C1 segment of cervical spinal cord (tissue), 14 donors: Measurements from ENCODE around the gene UBL4B.
"Not testable (repeated sequence)": the region's sequence is repeated elsewhere in the genome, so short reads cannot be mapped to it uniquely, and the experiment has no call there.

Experiments
- DNase-seq, 14 donors: peaks; one replicate each; lab custom pipeline; 2025; lab: John Stamatoyannopoulos, UW

The UBL4B gene

DNA sequence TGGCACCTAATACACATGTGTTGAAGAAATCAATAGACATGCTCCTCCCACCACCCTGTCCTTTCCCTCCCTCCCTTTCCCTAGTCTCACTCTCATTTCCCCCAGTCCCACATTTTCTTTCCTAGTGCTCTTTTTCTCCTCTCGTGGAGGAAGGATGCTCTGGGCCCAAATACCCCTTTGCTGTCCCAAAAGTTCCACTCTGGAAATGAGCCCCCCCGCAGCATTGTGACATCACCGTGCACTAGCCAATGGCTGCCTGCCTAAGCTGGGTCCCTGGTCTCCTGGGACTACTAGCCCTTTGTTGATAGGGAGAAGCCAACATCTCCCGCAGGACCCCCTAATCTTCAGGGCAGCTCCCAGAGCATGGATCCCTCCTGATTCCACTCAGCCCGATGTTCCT is at the start of gene UBL4B:
UBL4B (plus strand) TSS at position 301 of the 400 bp plus-strand sequence; CDS start at position 393, 92 bp downstream.
- DNase-seq: no peak

DNA sequence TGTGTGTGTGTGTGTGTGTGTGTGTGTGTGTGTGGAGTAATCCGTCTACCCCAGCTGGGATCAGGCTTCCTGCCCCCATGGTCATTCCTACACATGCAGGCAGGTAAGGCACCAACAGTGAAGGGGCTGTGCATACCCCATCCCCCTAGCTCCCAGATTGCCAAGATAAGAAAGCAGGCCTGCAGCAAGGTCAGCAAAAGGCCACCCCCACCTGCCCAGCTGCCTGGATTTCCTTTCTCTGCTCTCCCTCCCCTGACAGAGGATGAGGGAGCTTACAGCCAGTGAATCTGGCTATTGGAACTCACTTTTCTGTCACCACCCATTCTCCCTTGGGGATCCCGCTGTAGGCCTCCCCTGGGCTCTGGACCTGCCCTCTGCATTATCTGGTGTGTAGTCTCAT is 49.6 kb upstream of the UBL4B start:
- no peak for DNase-seq

DNA sequence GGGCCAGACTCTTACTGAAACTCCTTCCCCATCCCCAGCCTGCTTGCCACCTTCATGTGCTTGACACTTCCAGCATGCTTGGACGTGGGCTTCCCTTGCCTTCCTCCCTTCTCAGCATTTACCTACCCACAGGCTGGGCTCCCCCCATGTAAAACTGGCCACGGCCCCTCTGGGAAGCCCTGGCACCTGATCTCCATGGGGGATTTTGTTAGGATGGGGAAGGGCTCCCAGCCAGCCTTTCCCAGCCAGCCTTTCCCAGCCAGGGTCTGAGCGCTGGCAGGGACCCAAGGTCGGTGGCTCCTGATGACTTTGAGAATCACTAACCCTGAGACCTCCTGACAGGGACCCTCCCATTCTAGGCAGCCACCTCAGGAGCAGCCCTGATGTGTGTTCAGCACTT is 48.5 kb upstream of the UBL4B start:
- no peak for DNase-seq

DNA sequence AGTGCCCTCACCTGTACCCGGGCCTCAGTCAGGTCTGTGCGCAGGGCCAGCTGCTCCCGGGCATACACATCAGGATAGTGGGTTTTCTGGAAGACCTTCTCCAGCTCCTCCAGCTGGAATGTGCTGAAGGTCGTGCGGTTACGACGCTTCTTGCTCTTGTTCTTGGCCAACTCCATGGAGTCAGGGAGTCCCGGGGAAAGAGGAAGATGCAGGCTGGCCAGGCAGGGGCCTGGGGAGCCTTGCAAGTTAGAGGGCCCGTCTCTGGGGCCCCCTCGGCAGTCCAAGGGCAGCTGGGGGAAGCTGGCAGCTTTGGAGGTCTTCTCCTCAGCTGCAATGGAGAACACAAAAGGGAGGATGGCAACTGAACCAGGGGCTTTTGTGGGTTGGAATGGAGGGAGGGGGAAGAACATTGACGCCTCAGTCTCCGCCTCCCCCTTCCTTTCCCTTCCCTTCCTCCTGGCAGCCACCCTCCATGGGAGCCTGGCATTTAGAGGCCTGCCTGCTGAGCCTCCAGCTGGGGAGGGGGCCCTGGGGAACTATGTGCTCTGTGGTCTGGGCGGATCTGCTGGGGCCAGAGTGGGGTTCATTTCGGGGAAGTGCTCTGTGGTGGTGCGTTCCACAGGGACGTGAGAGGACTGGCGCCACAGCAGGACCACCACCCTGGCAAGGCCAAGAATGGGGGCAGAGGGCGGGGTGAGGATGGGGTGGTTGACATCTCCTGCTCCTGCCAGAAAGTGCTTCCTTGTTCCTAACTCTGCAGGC is 47.5 kb upstream of the UBL4B start:
- no peak for DNase-seq

DNA sequence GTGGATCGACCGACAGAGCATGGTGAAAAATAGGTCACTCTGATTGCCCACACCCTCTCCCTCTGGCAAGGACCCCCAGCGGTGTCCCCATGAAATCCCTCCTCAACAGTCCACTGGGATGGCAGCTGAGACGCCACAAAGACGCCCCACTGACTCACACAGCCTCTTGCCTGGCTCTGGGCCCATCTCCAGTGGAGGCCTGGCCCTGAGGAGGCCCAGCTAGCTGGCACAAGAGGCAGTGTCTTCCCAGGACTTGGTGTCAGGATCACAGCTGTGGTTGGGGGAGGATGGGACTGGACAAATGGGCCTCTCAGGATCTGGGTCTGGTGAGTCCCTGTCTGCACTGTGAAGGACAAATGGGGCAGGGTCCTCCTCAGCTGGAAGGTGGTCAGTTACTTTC is 46.4 kb upstream of the UBL4B start:
- DNase-seq: no peak

DNA sequence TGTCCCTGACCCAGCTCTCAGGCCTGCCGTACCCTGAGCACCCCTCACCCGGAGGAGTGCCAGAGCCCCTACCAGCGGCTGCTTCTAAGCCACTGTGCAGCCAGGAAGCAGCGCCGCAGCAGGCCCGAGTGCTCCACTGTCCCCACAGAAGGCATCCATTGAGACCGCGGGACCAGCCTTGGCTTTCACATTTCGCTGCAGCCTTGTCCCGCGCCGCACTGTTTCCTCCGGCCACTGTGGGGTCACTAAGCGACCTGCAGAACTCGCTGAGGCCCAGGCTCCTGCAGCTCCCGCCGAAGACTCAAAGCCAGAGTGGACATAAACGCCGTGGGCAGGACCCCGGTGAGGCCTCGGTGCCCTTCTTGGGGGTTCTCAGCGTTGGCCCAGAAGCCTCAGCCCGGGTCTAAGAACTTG is 44.8 kb upstream of the UBL4B start:
- no peak for DNase-seq

DNA sequence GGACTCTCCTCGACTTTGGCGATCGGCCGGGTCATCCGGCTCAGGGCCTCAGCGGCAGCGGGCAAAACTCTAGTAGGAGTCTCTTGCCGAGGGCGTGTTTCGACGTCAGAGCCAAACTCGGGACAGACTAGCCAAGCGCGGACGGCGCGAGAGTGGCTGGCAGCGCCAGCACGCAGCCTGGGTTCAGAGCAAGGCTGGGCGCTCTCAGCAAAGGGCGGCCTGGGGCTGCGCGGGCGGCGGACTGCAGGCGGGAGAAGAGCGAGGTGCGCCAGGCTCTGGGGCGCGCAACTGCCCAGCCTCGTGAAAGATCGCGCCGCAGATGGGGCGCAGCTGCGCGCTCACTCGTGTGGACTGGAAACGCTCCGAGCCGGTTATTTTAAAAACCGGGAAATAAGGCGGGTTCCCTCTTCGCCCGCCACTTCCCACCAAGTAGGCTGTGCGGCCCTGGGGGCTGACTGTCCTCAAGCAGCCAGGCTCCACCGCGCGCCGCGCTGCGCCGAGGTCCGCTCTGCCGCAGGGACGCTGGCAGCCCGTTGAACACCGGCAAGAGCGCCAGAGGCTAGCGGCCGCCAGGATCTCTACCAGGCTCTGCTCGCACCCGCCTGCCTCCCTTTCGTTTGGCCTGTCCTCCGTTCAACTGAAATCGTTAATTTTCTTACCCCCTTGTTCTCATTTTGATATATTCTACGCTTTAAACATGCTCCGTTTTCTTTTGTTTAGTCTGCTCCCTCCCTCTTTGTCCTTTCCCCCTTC is 44.2 kb upstream of the UBL4B start:
- no peak for DNase-seq

DNA sequence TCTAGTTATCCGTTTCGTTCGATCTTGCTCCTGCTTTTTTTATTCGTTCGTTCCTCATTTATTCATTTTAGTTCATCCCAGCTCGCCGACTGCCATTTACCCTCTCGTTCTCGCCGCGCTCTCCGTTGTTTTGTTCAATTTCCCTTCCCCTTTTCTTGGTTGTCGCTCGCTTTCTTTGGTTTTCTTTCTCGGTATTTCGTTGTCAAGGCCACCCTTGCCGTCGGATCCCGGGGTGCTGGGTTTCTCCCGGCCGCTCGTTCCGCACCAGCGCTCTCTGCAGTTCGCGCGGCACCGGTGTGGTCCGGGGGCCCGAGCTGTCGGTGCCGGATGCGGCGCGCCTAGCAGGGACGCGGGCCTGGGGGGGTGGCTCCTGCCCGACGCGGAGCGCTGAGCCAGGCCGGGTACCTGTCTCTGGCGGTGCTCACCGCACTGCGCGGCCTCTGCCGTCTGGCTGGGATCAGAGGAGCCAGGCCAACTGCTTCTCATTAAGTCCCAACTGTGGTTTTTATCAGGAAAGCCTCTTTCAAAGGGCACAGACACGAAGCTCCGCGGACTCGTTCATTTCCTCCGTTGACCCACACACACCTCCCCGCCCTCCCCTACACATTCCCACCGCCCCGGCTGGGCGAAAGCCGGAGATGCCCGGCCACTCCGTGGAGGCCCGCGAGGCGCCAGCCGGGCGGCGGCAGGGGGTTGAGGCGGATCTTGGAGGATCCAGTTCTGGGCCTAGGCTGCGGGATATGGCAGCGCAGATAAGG is 43.4 kb upstream of the UBL4B start:
- no peak for DNase-seq

- DNase-seq: no peak
Observed at GRCh38 chr1:110069404-110070281, 42.6 kb upstream of the UBL4B start.

DNA sequence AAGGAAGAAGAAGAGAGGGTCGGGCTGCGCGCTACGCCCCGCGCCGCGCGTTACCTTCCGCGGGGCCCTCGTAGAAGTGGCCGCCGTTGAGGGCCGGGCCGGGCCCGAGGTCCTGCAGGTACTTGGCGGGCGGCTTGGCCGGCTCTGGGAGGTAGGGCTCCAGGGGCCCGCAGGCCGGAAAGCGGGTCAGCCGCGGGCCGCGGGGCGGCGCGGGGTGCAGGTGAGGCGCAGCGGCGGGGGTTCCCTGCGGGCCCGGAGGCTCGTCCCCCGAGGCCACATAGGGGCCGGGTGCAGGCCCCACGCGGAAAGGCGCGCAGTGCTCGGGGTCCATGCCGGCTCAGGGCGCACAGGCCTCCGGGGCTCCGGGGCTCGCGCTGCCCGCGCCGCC is 42.0 kb upstream of the UBL4B start:
- DNase-seq: no peak

DNA sequence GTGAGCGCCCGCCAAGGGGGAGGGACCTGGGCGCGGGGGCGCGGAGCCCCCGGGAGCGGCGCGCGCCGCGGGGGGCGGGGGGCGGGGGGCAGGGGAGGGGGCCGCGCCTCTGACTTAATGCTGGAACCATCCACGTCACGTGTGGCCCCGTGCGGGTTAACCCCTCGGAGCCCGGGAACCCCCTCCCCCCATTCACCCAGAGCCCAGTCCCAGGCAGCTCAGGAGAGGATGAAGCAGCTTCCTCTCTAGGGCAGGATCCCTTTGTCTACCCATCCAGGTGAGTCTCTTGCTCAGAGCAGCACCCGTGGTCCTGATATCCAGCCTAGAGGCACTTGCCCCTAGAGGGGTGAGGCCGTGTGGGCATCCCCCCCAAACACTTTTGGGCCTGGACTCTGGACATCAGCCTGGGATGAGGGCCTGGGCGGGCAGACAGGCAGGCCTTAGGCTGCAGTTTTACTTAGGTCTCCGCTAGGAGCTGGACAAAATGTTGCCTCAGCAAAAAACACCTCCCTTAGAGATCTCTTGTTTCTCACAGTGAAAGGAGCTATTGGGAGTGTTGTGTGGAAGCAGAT is 41.5 kb upstream of the UBL4B start, which contains the start of gene ALX3:
ALX3 (minus strand) TSS at position 2 of the 572 bp plus-strand sequence. CDS start 60 bp downstream, outside the sequence.
- no peak for DNase-seq

DNA sequence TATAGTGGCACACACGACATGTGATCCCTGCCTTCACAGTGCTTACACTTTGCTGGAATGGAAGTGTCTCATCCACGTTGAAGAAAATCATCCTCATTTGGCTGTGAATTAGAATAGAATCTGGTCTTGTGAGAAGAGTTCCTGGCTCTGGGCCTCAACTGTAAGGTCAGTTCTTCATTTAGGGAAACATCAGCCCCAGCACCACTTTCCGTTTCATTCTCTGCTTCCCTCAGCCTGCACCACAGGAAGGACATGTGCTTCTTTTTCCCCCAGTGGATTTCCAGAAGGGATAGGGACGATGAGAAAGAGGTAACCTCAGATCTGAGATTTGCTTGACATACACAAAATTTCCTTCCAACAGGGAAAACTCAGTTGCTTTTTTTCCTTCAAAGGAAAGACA is 38.1 kb upstream of the UBL4B start:
- DNase-seq: no peak

DNA sequence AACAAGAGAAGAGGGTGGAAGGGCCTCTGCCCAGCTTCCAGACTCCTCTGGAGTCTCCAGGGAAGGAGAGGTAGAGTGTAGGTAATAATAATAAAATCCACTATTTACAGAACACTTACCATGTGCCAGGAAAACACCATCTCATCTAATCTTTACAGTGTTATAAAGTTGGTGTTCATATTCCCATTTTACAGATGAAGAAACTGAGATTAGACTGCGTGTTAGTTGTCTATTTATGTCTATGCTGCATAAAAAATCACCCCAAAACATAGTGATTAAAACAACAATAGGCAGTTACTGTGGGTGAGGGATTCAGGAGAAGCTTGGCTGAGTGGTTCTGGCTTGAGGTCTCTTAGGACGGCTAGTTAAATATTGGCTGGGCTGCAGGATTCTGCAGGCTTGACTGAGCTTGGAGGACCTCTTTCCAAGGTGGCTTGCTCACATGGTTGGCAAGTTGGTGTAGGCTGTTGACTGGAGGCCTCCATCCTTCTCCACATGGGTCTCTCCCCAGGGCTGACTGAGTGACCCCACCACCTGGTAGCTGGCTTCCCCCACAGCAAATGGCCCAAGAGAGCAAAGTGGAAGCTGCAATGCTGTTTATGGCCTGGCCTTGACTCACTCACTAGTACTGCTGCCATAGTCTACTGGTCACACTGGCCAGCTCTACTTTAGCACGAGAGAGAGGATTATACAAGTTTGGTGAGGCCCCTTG is 35.3 kb upstream of the UBL4B start:
- DNase-seq: no peak

GRCh38 chr1:110079995-110080394 is 32.2 kb upstream of the UBL4B start:
- not testable (repeated sequence) for DNase-seq

DNA sequence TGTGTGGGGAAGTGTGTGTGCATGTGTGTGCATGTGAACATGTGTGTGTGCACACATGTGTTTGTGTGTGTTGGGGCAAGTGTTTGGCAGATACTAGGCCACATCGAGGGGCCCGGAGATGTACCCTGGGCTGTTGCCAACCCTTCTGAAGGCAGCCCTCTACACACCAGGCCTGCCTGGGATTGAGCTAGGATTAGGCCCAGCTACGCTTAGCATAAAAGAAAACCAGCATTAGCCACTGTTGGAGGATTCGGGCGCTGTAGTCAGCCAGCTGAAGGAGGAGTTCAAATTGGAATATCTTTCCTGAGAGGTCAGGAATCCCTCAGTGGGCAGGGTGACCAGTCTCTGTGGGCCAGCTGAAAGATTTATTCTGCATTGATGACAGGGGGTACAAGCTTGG is 31.2 kb upstream of the UBL4B start:
- DNase-seq: no peak

- no peak for DNase-seq
Observed at GRCh38 chr1:110082477-110082876, 29.8 kb upstream of the UBL4B start.

DNA sequence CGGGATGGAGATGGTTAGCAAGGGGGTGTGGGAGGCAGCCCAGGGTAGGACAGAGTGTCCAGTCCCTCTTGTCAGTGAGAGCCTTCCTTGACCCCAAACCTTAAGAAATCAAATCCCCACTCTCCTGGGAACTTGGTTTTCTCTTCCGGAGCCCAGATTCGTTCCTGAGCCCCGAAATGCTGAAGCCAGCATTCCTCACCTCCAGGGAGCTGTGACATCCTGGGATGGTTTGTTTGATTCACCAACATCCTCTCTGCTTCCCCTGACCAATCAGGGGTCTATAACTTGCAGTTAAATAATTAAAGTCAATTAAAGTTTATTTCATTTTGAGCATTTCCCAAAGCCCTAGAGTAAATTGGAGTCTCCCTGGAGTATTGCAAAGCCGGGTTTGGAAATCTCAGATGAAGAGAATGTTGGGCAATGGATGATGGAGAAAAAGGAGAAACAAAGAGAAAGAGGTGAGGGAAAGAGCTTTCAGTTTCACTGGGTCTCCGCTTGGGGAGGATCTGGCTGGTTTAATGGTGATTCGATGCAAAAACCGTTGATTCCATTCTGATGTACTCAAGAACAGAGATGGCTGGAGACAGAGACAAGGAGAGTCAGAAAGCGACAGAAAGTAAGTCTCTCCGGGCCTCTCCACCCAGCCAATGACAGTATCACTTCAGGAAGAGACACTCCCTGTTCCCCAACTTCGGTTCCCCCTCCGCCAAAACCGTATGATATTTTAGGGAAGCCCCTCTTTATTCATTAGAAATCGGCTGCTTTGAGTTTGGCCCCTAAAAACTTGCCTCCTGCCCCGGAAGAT is 29.0 kb upstream of the UBL4B start:
- no peak for DNase-seq

DNA sequence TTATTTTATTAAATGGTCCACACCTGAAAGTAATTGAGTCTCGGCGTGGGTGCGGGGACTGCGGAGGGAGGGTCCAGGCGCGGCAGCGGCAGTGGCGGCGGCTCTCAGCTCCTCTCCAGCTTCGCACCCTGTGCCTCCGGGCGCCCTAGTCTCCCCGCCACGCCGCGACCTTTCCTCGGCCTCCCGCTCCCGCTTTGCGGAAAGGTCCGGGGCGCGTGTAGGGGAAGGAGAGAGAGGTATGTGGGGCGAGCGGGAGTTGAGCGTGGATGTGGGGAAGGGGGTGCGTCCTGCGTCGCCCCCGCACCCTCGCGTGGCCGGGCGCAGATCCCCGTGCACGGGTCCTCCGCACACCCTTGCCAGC is 28.4 kb upstream of the UBL4B start:
- DNase-seq: no peak
